H9 (cell line): ENCODE results near the gene CDK8. TPM values are rescaled to one million over a fixed set of nuclear protein-coding genes. Genes with fewer than 3 reads are reported as not detected.

Experiments
- DNase-seq: peaks from one replicate; pipeline ENCODE4 v3.0.0-alpha.2; 2017
- H2AFZ ChIP-seq: one replicate; pipeline ENCODE4 v1.6.1; 2013; ENCODE audit warnings: mild to moderate bottlenecking, low read length, control low read depth, moderate library complexity
- H2AK5ac ChIP-seq: 2 replicates; pipeline ENCODE4 v1.6.1; 2013; ENCODE audit warnings: low read length, control low read depth, mixed read lengths; ENCODE audit not compliant: insufficient read length
- H2BK120ac ChIP-seq: one replicate; pipeline ENCODE4 v1.6.1; 2013; ENCODE audit warnings: low read depth, mild to moderate bottlenecking, low read length, control low read depth, inconsistent platforms; ENCODE audit not compliant: poor library complexity, severe bottlenecking
- H2BK12ac ChIP-seq: 2 replicates; pipeline ENCODE4 v1.6.1; 2013; ENCODE audit warnings: low read length, control low read depth, mixed read lengths, low read depth; ENCODE audit not compliant: insufficient read length
- H2BK15ac ChIP-seq: 2 replicates; pipeline ENCODE4 v1.6.1; 2013; ENCODE audit warnings: low read depth, low read length, control low read depth
- H2BK20ac ChIP-seq: one replicate; pipeline ENCODE4 v1.6.1; 2013; ENCODE audit warnings: low read depth, mild to moderate bottlenecking, low read length, control low read depth, inconsistent platforms; ENCODE audit not compliant: poor library complexity, severe bottlenecking
- H2BK5ac ChIP-seq: 2 replicates; pipeline ENCODE4 v1.6.1; 2013; ENCODE audit warnings: low read length, control low read depth, mixed read lengths; ENCODE audit not compliant: insufficient read length
- H3K14ac ChIP-seq: 2 replicates; pipeline ENCODE4 v1.6.1; 2013; ENCODE audit warnings: low read length, control low read depth; ENCODE audit not compliant: insufficient read depth
- H3K18ac ChIP-seq: 2 replicates; pipeline ENCODE4 v1.6.1; 2013; ENCODE audit warnings: low read depth, mild to moderate bottlenecking, mixed read lengths, low read length, control low read depth; ENCODE audit not compliant: insufficient read length
- H3K23ac ChIP-seq: 2 replicates; pipeline ENCODE4 v1.6.1; 2013; ENCODE audit warnings: low read length, control low read depth, mixed read lengths, low read depth; ENCODE audit not compliant: insufficient read length
- H3K23me2 ChIP-seq: 2 replicates; pipeline ENCODE4 v1.6.1; 2013; ENCODE audit warnings: low read depth, mild to moderate bottlenecking, mixed read lengths, low read length, control low read depth; ENCODE audit not compliant: insufficient read length, poor library complexity, severe bottlenecking
- H3K27ac ChIP-seq: 2 replicates; pipeline ENCODE4 v1.5.1; 2013; ENCODE audit warnings: low read length, control low read depth, mixed read lengths, low read depth; ENCODE audit not compliant: insufficient read length
- H3K27me3 ChIP-seq: 2 replicates; pipeline ENCODE4 v1.6.1; 2013; ENCODE audit warnings: low read length, control low read depth, inconsistent platforms; ENCODE audit not compliant: insufficient read depth
- H3K4ac ChIP-seq: 2 replicates; pipeline ENCODE4 v1.6.1; 2013; ENCODE audit warnings: low read depth, mild to moderate bottlenecking, control low read depth, inconsistent platforms, low read length, moderate library complexity
- H3K4me1 ChIP-seq: 2 replicates; pipeline ENCODE4 v1.6.1; 2013; ENCODE audit warnings: low read length, control low read depth, inconsistent platforms; ENCODE audit not compliant: insufficient read depth
- H3K4me2 ChIP-seq: 2 replicates; pipeline ENCODE4 v1.6.1; 2013; ENCODE audit warnings: low read length, control low read depth, mixed read lengths; ENCODE audit not compliant: insufficient read length, insufficient read depth
- H3K56ac ChIP-seq: 2 replicates; pipeline ENCODE4 v1.6.1; 2013; ENCODE audit warnings: low read depth, mild to moderate bottlenecking, mixed read lengths, low read length, control low read depth; ENCODE audit not compliant: insufficient read length
- H3K79me1 ChIP-seq: 2 replicates; pipeline ENCODE4 v1.6.1; 2013; ENCODE audit warnings: low read depth, mild to moderate bottlenecking, moderate library complexity, low read length, control low read depth, inconsistent platforms; ENCODE audit not compliant: insufficient read depth, poor library complexity, severe bottlenecking
- H3K79me2 ChIP-seq: 2 replicates; pipeline ENCODE4 v1.6.1; 2013; ENCODE audit warnings: low read length, control low read depth, inconsistent platforms; ENCODE audit not compliant: insufficient read depth
- H3K9ac ChIP-seq: 2 replicates; pipeline ENCODE4 v1.6.1; 2013; ENCODE audit warnings: low read length, control low read depth, mixed read lengths; ENCODE audit not compliant: insufficient read length; ENCODE audit errors: extremely low read depth
- H3K9me3 ChIP-seq: one replicate; pipeline ENCODE4 v1.6.1; 2013; ENCODE audit warnings: low read depth, low read length, inconsistent platforms; ENCODE audit not compliant: control insufficient read depth
- H3T11ph ChIP-seq: one replicate; pipeline ENCODE4 v1.6.1; 2013; ENCODE audit warnings: mild to moderate bottlenecking, low read length, control low read depth, inconsistent platforms
- H4K20me1 ChIP-seq: one replicate; pipeline ENCODE4 v1.6.1; 2013; ENCODE audit not compliant: control insufficient read depth, insufficient read length, insufficient read depth
- H4K5ac ChIP-seq: 2 replicates; pipeline ENCODE4 v1.6.1; 2013; ENCODE audit warnings: low read depth, mild to moderate bottlenecking, mixed read lengths, low read length, control low read depth; ENCODE audit not compliant: insufficient read length
- H4K8ac ChIP-seq: replicated peaks from 2 replicates; pipeline ENCODE4 v1.6.1; 2013; ENCODE audit warnings: low read length, control low read depth, mixed read lengths, low read depth; ENCODE audit not compliant: insufficient read length
- H4K91ac ChIP-seq: 2 replicates; pipeline ENCODE4 v1.6.1; 2013; ENCODE audit warnings: low read depth, mild to moderate bottlenecking, moderate library complexity, mixed read lengths, low read length, control low read depth; ENCODE audit not compliant: insufficient read length
- H3K27ac Mint-ChIP-seq, 3 experiments: 2 replicates in 2 of 3; 3 replicates in 1 of 3; pipeline ENCODE4 v1.8.0; 2020 to 2021; ENCODE audit warnings: mixed read lengths in 3 of 3, mild to moderate bottlenecking in 1 of 3, moderate library complexity in 1 of 3
- H3K27me3 Mint-ChIP-seq: 2 replicates; pipeline ENCODE4 v1.8.0; 2021; ENCODE audit warnings: low read depth, mild to moderate bottlenecking, moderate library complexity, mixed read lengths
- H3K36me3 Mint-ChIP-seq, 3 experiments: 2 replicates in 2 of 3; 3 replicates in 1 of 3; pipeline ENCODE4 v1.8.0; 2020 to 2021; ENCODE audit warnings: low read depth in 3 of 3, mixed read lengths in 3 of 3; ENCODE audit not compliant: insufficient read depth in 1 of 3
- H3K4me1 Mint-ChIP-seq, 2 experiments: 2 replicates each; pipeline ENCODE4 v1.8.0; 2020; ENCODE audit warnings: mixed read lengths in 2 of 2
- H3K4me3 Mint-ChIP-seq, 2 experiments: 2 replicates in 1 of 2; 3 replicates in 1 of 2; pipeline ENCODE4 v1.8.0; 2020 to 2021; ENCODE audit warnings: mild to moderate bottlenecking in 2 of 2, mixed read lengths in 2 of 2, moderate library complexity in 1 of 2
- H3K9me3 Mint-ChIP-seq, 2 experiments: 2 replicates in 1 of 2; 3 replicates in 1 of 2; pipeline ENCODE4 v1.8.0; 2020; ENCODE audit warnings: mild to moderate bottlenecking in 2 of 2, mixed read lengths in 2 of 2, moderate library complexity in 1 of 2
- CTCF ChIP-seq: fragments of 200-600 bp; sonication (generic); conservative IDR thresholded peaks from 3 replicates; pipeline ENCODE4 v1.8.0; 2021; ENCODE audit warnings: antibody characterized with exemption, mild to moderate bottlenecking
- WGBS: extraction: QIAGEN DNeasy Blood & Tissue Kit; methylation state at CpG from one replicate; pipeline ENCODE4 v1.1.7; 2013; ENCODE audit warnings: missing lambda C conversion rate, low lambda C conversion rate, mixed read lengths; ENCODE audit not compliant: insufficient read length; ENCODE audit errors: extremely low coverage; 5-methylcytosine and 5-hydroxymethylcytosine counted together
- total RNA-seq: library from RNA; stranded (reverse); gene quantifications from 2 replicates; pipeline ENCODE4 v1.2.1, GENCODE V29; 2021

Gene CDK8
- total RNA-seq, 1 experiment from 2014 or later, result 18.1 TPM

- no peak overlapping the region for H2BK5ac ChIP-seq
- H3K23me2 ChIP-seq, result no peaks in the 10 kb centered on the region
- H3K27me3 ChIP-seq, result no peaks in the 10 kb centered on the region
- no peak overlapping the region for H3K14ac ChIP-seq
- H2AFZ ChIP-seq, result no peak overlapping the region
- Mint-ChIP-seq H3K4me3 (no peak overlapping the region), H3K36me3 (peaks cover 0 to 5% (median 3%) of the 10 kb centered on the region in 3 experiments; a peak in 3 of 7 replicates), H3K9me3 (no peaks in the 10 kb centered on the region; a peak in 1 of 5 replicates), H3K27me3 (no peaks in the 10 kb centered on the region), H3K27ac (no peak overlapping the region), H3K4me1 (peaks cover 19% of the 10 kb centered on the region in 2 experiments)
- no peak overlapping the region for H3K4ac ChIP-seq
- no peak overlapping the region for H2AK5ac ChIP-seq
- peaks cover 2% of the 10 kb centered on the region for H3K79me1 ChIP-seq
- no peak overlapping the region for H2BK15ac ChIP-seq
- no peak overlapping the region for H4K5ac ChIP-seq
- no peak overlapping the region for H3K18ac ChIP-seq
- no peaks in the 10 kb centered on the region for H4K20me1 ChIP-seq
- H2BK20ac ChIP-seq, result no peak overlapping the region
- H3K9me3 ChIP-seq, result no peaks in the 10 kb centered on the region
- no peak for DNase-seq
- H3T11ph ChIP-seq, result no peak overlapping the region
- H3K27ac ChIP-seq, result no peak overlapping the region
- H3K4me2 ChIP-seq, result no peak overlapping the region
- peaks cover 5% of the 10 kb centered on the region; the same call in 1 of the 2 replicates for H3K79me2 ChIP-seq
- no peak overlapping the region for H2BK12ac ChIP-seq
- H3K4me1 ChIP-seq, result no peaks in the 10 kb centered on the region
- no peak overlapping the region for H4K91ac ChIP-seq
- no peak overlapping the region for H3K9ac ChIP-seq
- no peak overlapping the region for H4K8ac ChIP-seq
- no peak overlapping the region for H3K23ac ChIP-seq
- WGBS, result no CpG with 5 or more reads among the region's 3 CpGs
- TF ChIP-seq CTCF, result no peak
- no peak overlapping the region for H2BK120ac ChIP-seq
- no peak overlapping the region for H3K56ac ChIP-seq
These were observed 70.4 kb downstream of the CDK8 start for GRCh38 chr13:26324294-26324693.
